ENCODE data around the gene NOP10.
"Not testable (repeated sequence)": the region's sequence is repeated elsewhere in the genome, so short reads cannot be mapped to it uniquely, and the experiment has no call there.

Gene NOP10

GRCh38 chr15:34354286-34354685 lies 11.3 kb upstream of the NOP10 start:
- Histone ChIP-seq H4K20me1 (ENCODE audit: insufficient read depth, low read length, poor library complexity, severe bottlenecking) (no peaks in the 10 kb centered on the region), H3K4me1 (ENCODE audit: insufficient read depth, low read length, poor library complexity, severe bottlenecking) (no peaks in the 10 kb centered on the region), H3K4me2 (ENCODE audit: low read depth, low read length, poor library complexity, severe bottlenecking) (no peak overlapping the region), H3F3A (ENCODE audit: low read depth) (no peaks in the 10 kb centered on the region), H3K4me3 (ENCODE audit: low read length, poor library complexity, severe bottlenecking) (no peak overlapping the region), H3K9me2 (replicated peaks; ENCODE audit: low read depth, low read length) (no peaks in the 10 kb centered on the region), H2AFZ (ENCODE audit: low read length) (no peak overlapping the region), H3K36me3 (ENCODE audit: insufficient read depth, low read length) (peaks cover 8% of the 10 kb centered on the region; the same call in 1 of the 2 replicates), H3K9me3 (ENCODE audit: insufficient read depth, low read depth, low read length) (no peaks in the 10 kb centered on the region), H3K9ac (ENCODE audit: low read depth, low read length, poor library complexity, severe bottlenecking) (no peak overlapping the region), H3K27me3 (ENCODE audit: insufficient read depth, low read length, poor library complexity, severe bottlenecking) (no peaks in the 10 kb centered on the region), H3K79me2 (ENCODE audit: insufficient read depth, low read length) (no peaks in the 10 kb centered on the region)
- TF ChIP-seq EZH2phosphoT487 (IDR thresholded peaks at IDR 0.05; ENCODE audit: borderline replicate concordance) (no peak), CTCF (conservative IDR thresholded peaks at IDR 0.05; ENCODE audit: low read length) (no peak)

- Histone ChIP-seq H2AFZ (ENCODE audit: low read length) (no peak overlapping the region), H3K4me2 (ENCODE audit: low read depth, low read length, poor library complexity, severe bottlenecking) (no peak overlapping the region), H3K9ac (ENCODE audit: low read depth, low read length, poor library complexity, severe bottlenecking) (no peak overlapping the region), H3K27me3 (ENCODE audit: insufficient read depth, low read length, poor library complexity, severe bottlenecking) (no peaks in the 10 kb centered on the region), H3K36me3 (ENCODE audit: insufficient read depth, low read length) (peaks cover 5% of the 10 kb centered on the region; the same call in 1 of the 2 replicates), H3K9me3 (ENCODE audit: insufficient read depth, low read depth, low read length) (no peaks in the 10 kb centered on the region), H3F3A (ENCODE audit: low read depth) (no peaks in the 10 kb centered on the region), H3K4me3 (ENCODE audit: low read length, poor library complexity, severe bottlenecking) (no peak overlapping the region), H4K20me1 (ENCODE audit: insufficient read depth, low read length, poor library complexity, severe bottlenecking) (no peaks in the 10 kb centered on the region), H3K9me2 (replicated peaks; ENCODE audit: low read depth, low read length) (no peaks in the 10 kb centered on the region), H3K4me1 (ENCODE audit: insufficient read depth, low read length, poor library complexity, severe bottlenecking) (no peaks in the 10 kb centered on the region), H3K79me2 (ENCODE audit: insufficient read depth, low read length) (no peaks in the 10 kb centered on the region)
- TF ChIP-seq CTCF (conservative IDR thresholded peaks at IDR 0.05; ENCODE audit: low read length) (no peak), EZH2phosphoT487 (IDR thresholded peaks at IDR 0.05; ENCODE audit: borderline replicate concordance) (no peak)
Measured at GRCh38 chr15:34353627-34354026, 10.7 kb upstream of the NOP10 start.

DNA sequence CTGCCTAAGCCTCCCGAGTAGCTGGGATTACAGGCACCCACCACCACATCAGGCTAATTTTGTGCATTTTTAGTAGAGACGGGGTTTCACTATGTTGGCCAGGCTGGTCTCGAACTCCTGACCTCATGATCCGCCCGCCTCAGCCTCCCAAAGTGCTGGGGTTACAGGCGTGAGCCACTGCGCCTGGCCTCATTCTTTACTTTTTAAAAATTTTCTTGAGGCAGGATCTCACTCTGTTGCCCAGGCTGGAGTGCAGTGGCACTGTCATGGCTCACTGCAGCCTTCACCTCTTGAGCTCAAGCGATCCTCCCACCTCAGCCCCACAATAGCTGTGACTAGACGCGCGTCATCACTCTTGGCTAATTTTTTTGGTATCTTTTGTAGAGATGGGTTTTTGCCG lies 10.1 kb upstream of the NOP10 start:
- H3K4me1 ChIP-seq (ENCODE audit: insufficient read depth, low read length, poor library complexity, severe bottlenecking); H2AFZ ChIP-seq (ENCODE audit: low read length); H3K4me3 ChIP-seq (ENCODE audit: low read length, poor library complexity, severe bottlenecking); H4K20me1 ChIP-seq (ENCODE audit: insufficient read depth, low read length, poor library complexity, severe bottlenecking); H3K36me3 ChIP-seq (ENCODE audit: insufficient read depth, low read length); H3K9me3 ChIP-seq (ENCODE audit: insufficient read depth, low read depth, low read length); H3K4me2 ChIP-seq (ENCODE audit: low read depth, low read length, poor library complexity, severe bottlenecking); H3K79me2 ChIP-seq (ENCODE audit: insufficient read depth, low read length); H3K9me2 ChIP-seq (replicated peaks; ENCODE audit: low read depth, low read length); H3K27me3 ChIP-seq (ENCODE audit: insufficient read depth, low read length, poor library complexity, severe bottlenecking); H3F3A ChIP-seq (ENCODE audit: low read depth); H3K9ac ChIP-seq (ENCODE audit: low read depth, low read length, poor library complexity, severe bottlenecking): not testable (repeated sequence)

GRCh38 chr15:34349769-34350168 lies 6.8 kb upstream of the NOP10 start:
- Histone ChIP-seq H3K4me1 (ENCODE audit: insufficient read depth, low read length, poor library complexity, severe bottlenecking) (no peaks in the 10 kb centered on the region), H3K4me3 (ENCODE audit: low read length, poor library complexity, severe bottlenecking) (no peak overlapping the region), H3K79me2 (ENCODE audit: insufficient read depth, low read length) (no peaks in the 10 kb centered on the region), H3K9me3 (ENCODE audit: insufficient read depth, low read depth, low read length) (no peaks in the 10 kb centered on the region), H3K9ac (ENCODE audit: low read depth, low read length, poor library complexity, severe bottlenecking) (no peak overlapping the region), H3K4me2 (ENCODE audit: low read depth, low read length, poor library complexity, severe bottlenecking) (no peak overlapping the region), H2AFZ (ENCODE audit: low read length) (no peak overlapping the region), H3K36me3 (ENCODE audit: insufficient read depth, low read length) (no peaks in the 10 kb centered on the region), H3F3A (ENCODE audit: low read depth) (no peaks in the 10 kb centered on the region), H3K27me3 (ENCODE audit: insufficient read depth, low read length, poor library complexity, severe bottlenecking) (no peaks in the 10 kb centered on the region), H4K20me1 (ENCODE audit: insufficient read depth, low read length, poor library complexity, severe bottlenecking) (no peaks in the 10 kb centered on the region), H3K9me2 (replicated peaks; ENCODE audit: low read depth, low read length) (no peaks in the 10 kb centered on the region)
- TF ChIP-seq EZH2phosphoT487 (IDR thresholded peaks at IDR 0.05; ENCODE audit: borderline replicate concordance) = no peak
- TF ChIP-seq CTCF (conservative IDR thresholded peaks at IDR 0.05; ENCODE audit: low read length) = no peak
